Stimulated activated CD4-positive, alpha-beta T cell treated with anti-CD3 and anti-CD28 coated beads, Interleukin-4, amount 100 ng/mL, for 1 hour (primary cell): ENCODE data around the gene IQCE.
"Not testable (repeated sequence)": the region's sequence is repeated elsewhere in the genome, so short reads cannot be mapped to it uniquely, and the experiment has no call there.

ENCODE experiments used
- DNase-seq: peaks from one replicate; pipeline ENCODE4 v3.0.0-alpha.2; 2020

Gene IQCE

GRCh38 chr7:2534214-2534613, 24.6 kb upstream of the IQCE start:
- not testable (repeated sequence) for DNase-seq

GRCh38 chr7:2535872-2536627, 22.7 kb upstream of the IQCE start:
- not testable (repeated sequence) for DNase-seq

DNA sequence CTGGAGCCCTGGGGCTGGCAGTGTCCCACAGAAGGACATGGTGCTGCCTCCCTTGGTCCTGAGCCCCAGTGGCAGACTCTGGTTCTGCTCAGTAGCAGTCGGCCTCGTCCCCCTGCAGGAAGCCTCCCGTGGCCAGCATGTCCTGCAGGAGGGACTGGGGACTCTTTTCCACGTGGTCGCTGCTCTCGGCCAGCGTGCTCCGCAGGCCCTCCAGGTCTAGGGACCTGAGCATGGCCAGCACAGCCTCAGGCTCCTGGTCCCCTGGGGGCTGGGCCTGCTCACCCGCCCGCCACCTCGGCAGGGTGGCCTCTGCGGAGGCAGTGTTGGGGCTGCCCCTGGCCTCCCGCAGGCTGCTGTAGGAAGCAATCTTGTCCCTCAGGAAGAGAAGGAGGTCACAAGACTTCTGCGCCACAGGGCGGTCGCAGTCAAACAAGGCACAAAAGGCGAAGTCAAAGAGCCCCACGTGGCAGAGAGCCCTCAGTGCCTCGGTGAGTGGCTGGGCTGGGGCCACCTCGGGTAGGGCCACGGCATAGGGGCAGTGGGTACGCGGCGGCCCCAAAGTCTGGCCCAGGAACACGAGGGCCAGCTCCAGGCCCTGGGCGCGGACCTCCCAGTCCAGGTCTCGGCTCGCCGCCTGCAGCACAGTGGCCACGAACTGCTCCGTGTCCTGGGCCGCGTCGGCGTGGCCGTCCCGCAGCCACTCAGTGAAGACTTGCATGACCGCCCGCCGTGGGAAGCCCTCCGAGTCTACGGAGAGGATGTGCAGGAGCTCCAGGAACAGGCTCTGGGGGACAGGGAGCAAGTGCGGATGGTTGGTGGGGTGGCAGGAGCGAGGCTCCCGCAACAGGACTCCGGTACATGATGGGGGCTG, 20.6 kb upstream of the IQCE start:
- no peak for DNase-seq

- no peak for DNase-seq
These were observed 19.5 kb upstream of the IQCE start for GRCh38 chr7:2539031-2539911.

DNA sequence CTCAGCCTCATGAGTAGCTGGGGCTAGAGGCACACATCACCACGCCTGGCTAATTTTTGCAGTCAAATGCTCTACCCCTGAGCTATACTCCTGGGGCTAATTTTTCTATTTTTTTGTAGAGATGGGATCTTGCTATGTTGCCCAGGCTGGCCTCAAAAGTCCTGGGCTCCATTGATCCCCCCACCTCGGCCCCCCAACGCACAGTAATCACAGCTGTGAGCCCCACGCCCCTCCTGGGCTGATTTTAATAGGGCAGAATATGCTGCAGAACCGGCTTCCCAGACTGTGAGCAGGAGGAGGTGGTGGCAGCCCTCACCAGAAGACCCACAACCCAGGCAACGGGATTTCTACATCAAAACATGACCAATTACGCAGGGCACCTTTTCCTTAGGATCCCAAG, 18.6 kb upstream of the IQCE start:
- DNase-seq: no peak

DNA sequence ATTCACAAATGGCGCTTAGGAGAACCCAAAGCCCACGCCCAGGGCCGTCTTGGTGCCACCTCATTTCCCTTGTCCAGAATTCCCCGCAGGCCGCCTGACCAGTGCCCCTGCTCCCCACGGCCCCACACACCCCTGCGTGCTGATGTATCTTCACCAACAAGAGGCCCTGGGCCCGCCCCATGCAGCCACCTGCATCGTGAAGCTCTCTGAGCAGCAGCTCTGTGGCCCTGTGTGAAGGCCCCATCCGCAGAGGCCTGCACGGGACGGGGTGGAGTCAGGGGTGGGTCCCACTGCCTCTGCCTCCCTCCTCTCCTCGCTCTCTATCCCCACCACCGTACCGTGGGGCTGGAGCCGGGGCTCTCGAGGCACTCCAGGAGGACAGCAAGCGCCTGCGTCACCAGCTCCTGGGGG, 18.1 kb upstream of the IQCE start:
- no peak for DNase-seq

- DNase-seq: no peak
These were observed 17.3 kb upstream of the IQCE start for GRCh38 chr7:2541291-2542010.

- no peak for DNase-seq
These were observed 16.5 kb upstream of the IQCE start for GRCh38 chr7:2542011-2542915.

- no peak for DNase-seq
These were observed 15.6 kb upstream of the IQCE start for GRCh38 chr7:2542916-2543871.

DNA sequence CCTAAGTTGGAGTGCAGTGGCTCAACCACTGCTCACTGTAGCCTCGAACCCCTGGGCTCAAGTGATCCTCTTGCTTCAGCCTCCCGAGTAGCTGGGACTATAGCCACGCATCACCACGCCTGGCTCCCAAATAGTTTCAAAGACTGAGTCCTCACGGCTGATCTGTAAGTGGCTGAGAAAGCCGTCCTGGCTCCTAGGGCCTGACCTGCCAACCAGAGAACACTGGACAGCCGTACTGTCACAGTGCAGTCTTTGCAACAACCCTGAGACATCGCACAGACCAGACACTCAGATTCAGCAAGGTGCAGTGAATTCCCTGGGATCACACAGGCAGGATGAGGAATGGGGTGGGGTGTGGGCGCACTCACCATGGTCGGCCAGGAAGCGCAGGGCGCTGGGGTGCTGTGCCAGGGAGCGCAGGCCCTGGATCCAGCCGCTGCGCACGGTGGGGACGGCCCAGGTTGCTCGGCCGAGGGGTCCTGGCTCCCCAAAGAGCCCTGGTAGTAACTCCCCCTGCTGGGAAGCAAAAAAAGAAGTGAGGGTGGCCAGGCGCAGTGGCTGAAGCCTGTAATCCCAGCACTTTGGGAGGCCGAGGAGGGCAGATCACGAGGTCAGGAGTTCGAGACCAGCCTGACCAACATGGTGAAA, 14.1 kb upstream of the IQCE start:
- DNase-seq: no peak

- no peak for DNase-seq
These were observed 12.9 kb upstream of the IQCE start for GRCh38 chr7:2545746-2546425.

DNA sequence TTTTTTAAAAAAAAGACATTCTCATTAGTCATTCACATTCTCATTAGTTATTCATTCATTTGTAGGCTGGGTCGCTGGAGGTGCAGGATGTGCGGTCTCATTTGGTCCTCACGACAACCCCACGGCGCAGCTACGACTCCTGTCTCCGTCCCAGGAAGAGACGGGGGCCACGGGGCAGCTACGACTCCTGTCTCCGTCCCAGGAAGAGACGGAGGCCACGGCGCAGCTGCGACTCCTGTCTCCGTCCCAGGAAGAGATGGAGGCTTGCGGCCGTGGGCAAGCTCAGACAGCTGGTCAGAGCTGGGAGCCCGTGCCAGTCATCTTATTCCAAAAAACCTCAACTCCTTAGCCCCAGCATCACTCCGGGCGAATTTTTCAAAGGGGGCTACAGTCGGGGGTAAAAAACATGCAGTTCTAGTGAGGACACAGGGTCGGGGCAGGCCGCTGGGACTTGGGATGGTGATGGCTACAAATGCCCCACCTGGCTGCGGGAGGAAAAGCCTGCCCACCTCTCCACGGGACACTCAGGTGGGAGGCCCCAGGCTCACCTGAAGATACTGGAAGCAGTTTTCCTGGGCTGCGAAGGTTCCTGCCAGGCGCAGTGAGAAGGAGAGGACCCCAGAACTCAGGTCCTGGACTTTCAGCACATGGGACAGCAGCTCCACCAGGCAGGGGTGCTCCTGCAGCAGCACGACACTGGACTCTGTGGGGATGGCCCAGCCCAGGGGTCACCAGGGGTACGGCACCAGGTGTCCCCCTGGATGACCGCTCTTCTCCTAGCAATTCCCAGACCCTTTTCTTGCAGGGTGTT, 11.8 kb upstream of the IQCE start:
- DNase-seq: no peak

- no peak for DNase-seq
These were observed 7.4 kb upstream of the IQCE start for GRCh38 chr7:2551418-2551817.

DNA sequence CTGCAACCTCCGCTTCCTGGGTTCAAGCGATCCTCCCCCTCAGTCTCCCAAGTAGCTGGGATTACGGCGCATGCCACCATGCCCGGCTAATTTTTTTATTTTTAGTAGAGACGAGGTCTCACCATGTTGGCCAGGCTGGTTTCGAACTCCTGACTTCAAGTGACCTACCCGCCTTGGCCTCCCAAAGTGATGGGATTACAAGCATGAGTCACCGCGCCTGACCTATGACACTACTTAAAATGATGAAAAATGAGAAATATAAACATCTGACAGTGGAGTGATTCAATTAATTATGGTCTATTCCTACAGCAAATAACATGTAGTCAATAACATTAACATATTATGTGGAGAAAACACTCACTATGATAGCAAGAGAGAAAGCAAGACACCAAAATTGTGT, 5.7 kb upstream of the IQCE start:
- no peak for DNase-seq

DNA sequence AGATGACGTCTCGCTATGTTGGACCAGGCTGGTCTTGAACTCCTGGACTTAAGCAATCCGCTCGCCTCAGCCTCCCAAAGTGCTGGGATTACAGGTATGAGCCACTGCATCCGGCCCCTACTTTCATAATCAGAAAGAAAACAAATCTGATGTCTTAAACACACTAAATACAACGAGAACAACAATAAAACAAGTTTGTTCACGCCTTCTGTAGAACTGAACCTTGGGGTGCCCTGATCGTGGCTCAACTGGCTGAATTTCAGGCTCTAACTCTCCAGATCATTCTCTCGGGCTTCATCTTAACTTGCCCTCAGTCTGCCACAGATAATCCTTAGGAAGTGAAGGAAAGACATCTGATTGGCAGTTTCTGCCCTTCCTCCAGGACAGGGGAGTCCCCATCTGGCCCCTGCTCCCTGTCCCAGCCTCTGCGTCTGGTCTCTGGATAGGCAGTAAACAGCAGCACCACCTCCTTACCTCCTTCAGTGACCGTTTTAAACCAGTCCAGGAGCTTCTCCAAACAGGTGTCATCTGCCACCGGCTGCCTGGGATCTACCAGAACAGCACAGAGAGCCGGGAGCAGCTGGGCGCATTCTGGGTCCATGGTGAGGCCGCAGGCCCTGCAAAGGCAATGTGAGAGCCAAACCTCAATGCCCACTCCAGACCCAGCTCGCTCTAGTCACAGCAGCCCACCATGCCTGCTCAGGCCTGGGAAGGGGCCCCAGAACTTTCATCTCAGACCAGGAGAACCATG, 4.8 kb upstream of the IQCE start:
- no peak for DNase-seq

DNA sequence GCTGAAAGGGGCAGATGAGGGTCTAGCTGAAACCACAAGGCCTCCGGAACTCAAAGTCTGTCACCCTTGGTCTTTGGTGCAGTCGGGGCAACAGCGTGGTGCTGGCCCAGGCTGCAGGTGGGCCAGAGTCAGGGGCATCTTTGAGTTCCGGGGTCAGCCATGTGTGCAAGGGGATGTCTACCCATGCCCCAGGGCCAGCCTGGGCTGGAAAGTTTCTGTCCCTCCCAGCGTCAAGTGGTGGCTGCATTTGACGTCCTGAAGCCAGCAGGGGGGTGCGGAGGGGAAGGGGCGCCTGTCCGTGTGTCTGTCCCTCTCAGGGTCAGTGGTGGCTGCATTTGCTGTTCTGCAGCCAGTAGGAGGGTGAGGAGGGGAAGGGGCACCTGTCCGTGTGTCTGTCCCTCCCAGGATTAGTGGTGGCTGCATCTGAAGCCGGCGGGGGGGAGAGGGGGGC, 4.1 kb upstream of the IQCE start:
- no peak for DNase-seq
